BE2C (cell line): Measurements from ENCODE around the gene OR10A3. TPM values are rescaled to one million over a fixed set of nuclear protein-coding genes. Genes with fewer than 3 reads are reported as not detected.
"Not testable (repeated sequence)": the region's sequence is repeated elsewhere in the genome, so short reads cannot be mapped to it uniquely, and the experiment has no call there.

Experiments
- DNase-seq: peaks from one replicate; pipeline ENCODE4 v3.0.0-alpha.2; 2020
- H3K27me3 ChIP-seq: fragments of 250-450 bp; sonication (Bioruptor Pico); 2 replicates; pipeline ENCODE4 v1.5.1; 2020; ENCODE audit warnings: mild to moderate bottlenecking
- H3K36me3 ChIP-seq: fragments of 250-450 bp; sonication (Bioruptor Pico); 2 replicates; pipeline ENCODE4 v1.5.1; 2020; ENCODE audit warnings: mild to moderate bottlenecking
- H3K4me1 ChIP-seq: fragments of 250-450 bp; sonication (Bioruptor Pico); 2 replicates; pipeline ENCODE4 v1.5.1; 2020
- H3K4me3 ChIP-seq: 2 replicates; pipeline ENCODE4 v1.5.1; 2011; ENCODE audit warnings: low read depth, low read length
- H3K9me3 ChIP-seq: fragments of 250-450 bp; sonication (Bioruptor Pico); 2 replicates; pipeline ENCODE4 v1.5.1; 2020
- polyA plus RNA-seq: library from polyadenylated mRNA; unstranded; fragments of >200 nt; gene quantifications from one replicate; pipeline ENCODE4 v1.2.1, GENCODE V29; 2012; ENCODE audit warnings: low read depth, missing spikeins; ENCODE audit not compliant: insufficient read length, insufficient read depth
- TF ChIP-seq, protein P1 (sequence below): IDR thresholded peaks from 2 replicates; pipeline ENCODE4 v1.5.1; 2012; ENCODE audit warnings: mild to moderate bottlenecking, low read depth, low read length

Gene OR10A3, protein sequence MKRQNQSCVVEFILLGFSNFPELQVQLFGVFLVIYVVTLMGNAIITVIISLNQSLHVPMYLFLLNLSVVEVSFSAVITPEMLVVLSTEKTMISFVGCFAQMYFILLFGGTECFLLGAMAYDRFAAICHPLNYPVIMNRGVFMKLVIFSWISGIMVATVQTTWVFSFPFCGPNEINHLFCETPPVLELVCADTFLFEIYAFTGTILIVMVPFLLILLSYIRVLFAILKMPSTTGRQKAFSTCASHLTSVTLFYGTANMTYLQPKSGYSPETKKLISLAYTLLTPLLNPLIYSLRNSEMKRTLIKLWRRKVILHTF
- polyA plus RNA-seq: not detected

DNA sequence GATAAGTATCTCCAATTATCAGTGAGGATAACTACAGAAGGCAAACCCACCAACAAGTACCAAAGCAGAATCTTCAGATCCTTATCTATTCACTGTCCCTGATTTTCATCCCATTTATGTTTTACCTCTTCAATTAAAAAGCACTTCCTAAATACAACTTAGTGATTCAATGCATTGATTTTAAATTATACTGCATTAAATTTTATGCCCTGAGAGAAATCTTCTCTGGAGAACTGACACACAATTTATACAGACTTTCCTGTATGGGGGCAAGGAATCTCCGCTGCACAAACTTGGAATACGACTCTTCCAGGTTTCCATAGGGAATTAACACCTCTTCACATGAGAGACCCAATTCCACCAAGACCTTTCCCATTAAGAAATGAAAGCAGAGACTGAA lies at the start of gene OR10A3:
OR10A3 (minus strand) TSS at position 101 of the 400 bp plus-strand sequence. CDS start 2,188 bp downstream, outside the sequence.
- H3K36me3 ChIP-seq: no peaks in the 10 kb centered on the region
- H3K27me3 ChIP-seq: no peaks in the 10 kb centered on the region; the same call in 1 of the 2 replicates
- DNase-seq: no peak
- no peaks in the 10 kb centered on the region for H3K9me3 ChIP-seq
- no peak within 1 kb of the TSS for H3K4me3 ChIP-seq
- no peaks in the 10 kb centered on the region for H3K4me1 ChIP-seq
- TF ChIP-seq, protein P1, sequence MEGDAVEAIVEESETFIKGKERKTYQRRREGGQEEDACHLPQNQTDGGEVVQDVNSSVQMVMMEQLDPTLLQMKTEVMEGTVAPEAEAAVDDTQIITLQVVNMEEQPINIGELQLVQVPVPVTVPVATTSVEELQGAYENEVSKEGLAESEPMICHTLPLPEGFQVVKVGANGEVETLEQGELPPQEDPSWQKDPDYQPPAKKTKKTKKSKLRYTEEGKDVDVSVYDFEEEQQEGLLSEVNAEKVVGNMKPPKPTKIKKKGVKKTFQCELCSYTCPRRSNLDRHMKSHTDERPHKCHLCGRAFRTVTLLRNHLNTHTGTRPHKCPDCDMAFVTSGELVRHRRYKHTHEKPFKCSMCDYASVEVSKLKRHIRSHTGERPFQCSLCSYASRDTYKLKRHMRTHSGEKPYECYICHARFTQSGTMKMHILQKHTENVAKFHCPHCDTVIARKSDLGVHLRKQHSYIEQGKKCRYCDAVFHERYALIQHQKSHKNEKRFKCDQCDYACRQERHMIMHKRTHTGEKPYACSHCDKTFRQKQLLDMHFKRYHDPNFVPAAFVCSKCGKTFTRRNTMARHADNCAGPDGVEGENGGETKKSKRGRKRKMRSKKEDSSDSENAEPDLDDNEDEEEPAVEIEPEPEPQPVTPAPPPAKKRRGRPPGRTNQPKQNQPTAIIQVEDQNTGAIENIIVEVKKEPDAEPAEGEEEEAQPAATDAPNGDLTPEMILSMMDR: no peak

DNA sequence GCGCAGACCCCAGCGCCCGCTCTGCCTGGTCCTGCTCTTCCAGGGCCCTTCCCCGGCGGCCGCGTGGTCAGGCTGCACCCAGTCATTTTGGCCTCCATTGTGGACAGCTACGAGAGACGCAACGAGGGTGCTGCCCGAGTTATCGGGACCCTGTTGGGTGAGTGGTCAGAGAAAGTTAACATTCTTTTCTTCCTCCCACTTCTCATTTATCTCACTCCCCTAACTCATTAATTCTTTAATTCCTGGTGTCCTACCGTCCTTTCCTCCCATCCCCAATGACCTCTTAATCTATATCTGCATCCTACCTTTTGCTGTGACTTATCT lies 46.0 kb upstream of the OR10A3 start:
- not testable (repeated sequence) for H3K27me3 ChIP-seq, H3K9me3 ChIP-seq, DNase-seq, H3K4me1 ChIP-seq
- Histone ChIP-seq H3K36me3 (peaks cover 13% of the 10 kb centered on the region), H3K4me3 (peak overlapping the region; percentile 88)

DNA sequence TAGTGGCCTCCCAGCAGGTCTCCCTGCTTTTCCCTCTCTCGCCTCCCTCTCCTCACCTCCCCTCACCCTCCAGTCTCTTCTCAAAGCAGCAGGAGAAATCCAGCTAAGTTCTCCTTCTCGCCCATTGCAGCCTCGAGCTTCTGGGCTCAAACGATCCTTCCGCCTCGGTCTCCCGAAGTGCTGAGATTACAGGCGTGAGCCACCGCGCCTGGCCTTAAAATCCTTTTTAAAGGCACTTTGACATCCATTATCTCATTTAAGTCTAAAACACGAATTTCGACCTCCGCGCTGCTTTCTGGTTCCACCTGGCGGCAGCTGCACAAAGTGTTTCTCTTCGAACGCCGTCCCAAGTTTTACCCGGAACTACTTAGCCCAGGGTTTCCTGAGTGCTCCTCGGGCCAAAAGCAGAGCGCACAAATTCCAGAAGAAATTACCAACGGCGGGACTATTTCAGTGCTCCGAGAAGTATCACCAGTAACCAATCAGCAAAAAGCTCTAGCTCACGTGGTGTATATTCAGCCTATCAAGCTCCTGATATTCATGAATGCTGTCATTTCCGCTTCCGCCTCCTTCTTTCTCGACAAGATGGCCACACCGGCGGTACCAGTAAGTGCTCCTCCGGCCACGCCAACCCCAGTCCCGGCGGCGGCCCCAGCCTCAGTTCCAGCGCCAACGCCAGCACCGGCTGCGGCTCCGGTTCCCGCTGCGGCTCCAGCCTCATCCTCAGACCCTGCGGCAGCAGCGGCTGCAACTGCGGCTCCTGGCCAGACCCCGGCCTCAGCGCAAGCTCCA lies 45.5 kb upstream of the OR10A3 start, which contains the start of gene EIF3F:
EIF3F (plus strand) TSS at position 570 of the 792 bp plus-strand sequence; CDS start at position 586, 16 bp downstream.
- Histone ChIP-seq H3K4me1 (no peaks in the 10 kb centered on the region), H3K4me3 (peak within 1 kb of the TSS; percentile 88), H3K27me3 (no peaks in the 10 kb centered on the region), H3K36me3 (peaks cover 7% of the 10 kb centered on the region), H3K9me3 (no peaks in the 10 kb centered on the region)
- DNase-seq: peak; percentile 81
- TF ChIP-seq, protein P1: peak; percentile 63

DNA sequence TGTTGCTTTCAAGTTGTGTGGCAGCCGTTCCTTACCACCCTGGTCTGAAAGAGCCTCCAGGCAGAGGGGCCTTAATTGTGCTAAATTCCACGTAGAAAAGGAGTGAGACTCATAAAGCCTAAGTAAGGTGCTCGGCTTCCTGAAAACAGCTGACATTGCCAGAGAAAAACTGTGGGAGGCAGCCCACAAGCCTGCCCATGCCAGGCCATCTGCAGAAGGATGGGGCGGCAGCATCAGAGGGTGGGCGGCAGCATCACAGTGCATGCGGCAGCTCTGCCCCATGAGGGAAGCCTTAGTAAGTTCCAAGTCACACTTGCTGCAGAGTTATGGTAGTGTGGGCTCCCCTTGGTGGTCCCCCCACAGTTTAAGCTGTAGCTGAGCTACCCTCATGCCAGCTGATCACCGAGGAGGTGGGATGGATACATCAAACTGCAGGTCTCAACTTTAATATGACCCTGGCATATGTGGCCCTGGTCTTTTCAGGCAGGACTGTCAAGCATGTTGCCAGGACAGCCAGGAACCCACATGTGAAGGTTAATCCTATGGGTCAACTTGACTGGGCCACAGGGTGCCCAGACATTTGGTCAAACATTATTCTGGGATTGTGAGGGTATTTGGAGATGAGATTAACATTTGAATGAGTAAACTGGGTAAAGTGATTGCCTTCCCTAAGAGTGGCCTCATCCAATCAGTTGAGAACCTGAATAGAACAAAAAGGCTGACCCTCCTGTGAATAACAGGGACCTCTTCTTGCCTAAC lies 42.5 kb upstream of the OR10A3 start:
- DNase-seq: no peak
- TF ChIP-seq, protein P1: no peak
- H3K27me3 ChIP-seq: no peaks in the 10 kb centered on the region
- no peaks in the 10 kb centered on the region for H3K4me1 ChIP-seq
- H3K4me3 ChIP-seq: no peak overlapping the region
- H3K36me3 ChIP-seq: peaks cover 4% of the 10 kb centered on the region; the same call in 1 of the 2 replicates
- H3K9me3 ChIP-seq: no peaks in the 10 kb centered on the region

DNA sequence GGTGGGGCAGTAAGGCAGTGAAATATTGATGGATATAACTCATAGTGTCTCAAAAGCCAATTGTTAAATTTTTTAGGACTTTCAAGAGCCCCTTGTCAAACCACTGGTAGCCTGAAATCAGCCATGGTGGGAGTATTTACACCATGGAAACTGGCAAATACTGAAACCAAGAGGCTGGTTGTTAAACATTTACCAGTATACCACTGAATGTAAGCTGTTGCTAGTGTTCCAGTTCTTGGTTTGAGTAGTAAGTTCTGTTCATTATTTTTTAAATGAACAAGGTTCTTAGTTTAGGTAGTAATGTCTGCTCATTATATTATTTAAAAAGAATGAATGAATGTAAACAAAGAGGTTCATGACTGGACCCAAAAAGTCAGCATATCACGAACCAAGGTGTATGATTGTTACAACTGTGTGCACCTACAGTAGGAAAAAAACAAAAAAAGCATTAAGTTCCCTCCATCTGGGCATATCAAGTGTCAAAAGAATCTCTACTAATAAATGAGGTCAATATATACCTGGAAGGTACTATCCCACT lies 41.1 kb upstream of the OR10A3 start:
- Histone ChIP-seq H3K4me3 (no peak overlapping the region), H3K4me1 (no peaks in the 10 kb centered on the region), H3K9me3 (no peaks in the 10 kb centered on the region), H3K36me3 (no peaks in the 10 kb centered on the region), H3K27me3 (no peaks in the 10 kb centered on the region; the same call in 1 of the 2 replicates)
- no peak for DNase-seq
- TF ChIP-seq, protein P1: no peak

DNA sequence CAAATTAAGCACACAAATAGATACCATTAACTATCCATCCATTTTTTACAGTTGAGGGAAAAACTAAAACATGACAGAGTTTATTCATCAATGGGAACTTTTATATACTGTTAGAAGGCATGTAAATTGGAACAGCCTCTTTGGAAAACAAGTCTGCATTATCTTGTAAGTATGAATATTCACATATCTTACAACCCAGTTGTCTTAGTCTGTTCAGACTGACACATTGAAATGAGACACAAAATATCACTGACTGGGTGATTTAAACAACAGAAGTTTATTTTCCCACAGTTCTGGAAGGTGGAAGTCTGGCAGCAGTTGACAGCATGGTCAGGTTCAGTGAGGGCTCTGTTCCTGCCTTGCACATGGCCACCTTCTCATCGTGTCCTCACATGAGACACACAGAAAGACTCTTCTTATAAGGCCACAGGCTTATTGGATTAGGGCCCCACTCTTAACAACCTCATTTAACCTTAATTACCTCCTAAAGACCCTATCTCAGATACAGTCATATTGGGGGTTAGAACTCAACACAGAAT lies 40.2 kb upstream of the OR10A3 start:
- H3K9me3 ChIP-seq: no peaks in the 10 kb centered on the region
- TF ChIP-seq, protein P1: no peak
- no peak for DNase-seq
- H3K4me3 ChIP-seq: no peak overlapping the region
- H3K27me3 ChIP-seq: no peaks in the 10 kb centered on the region; the same call in 1 of the 2 replicates
- no peaks in the 10 kb centered on the region for H3K36me3 ChIP-seq
- H3K4me1 ChIP-seq: no peaks in the 10 kb centered on the region
